K562 (cell line): ENCODE measurements around the gene DERL3. TPM values are rescaled to one million over a fixed set of nuclear protein-coding genes. Genes with fewer than 3 reads are reported as not detected.

Experiments
- BCLAF1 ChIP-seq, 2 experiments: fragments of 450-650 bp in 1 of 2; IDR thresholded peaks; 2 replicates each; pipeline ENCODE4 v1.6.1; 2011 to 2017; ENCODE audit warnings: low read depth in 2 of 2, antibody characterized with exemption in 1 of 2, borderline replicate concordance in 1 of 2, low read length in 1 of 2, mild to moderate bottlenecking in 1 of 2, mixed read lengths in 1 of 2; ENCODE audit not compliant: control insufficient read depth in 1 of 2
- GATAD2A ChIP-seq: fragments of 450-650 bp; IDR thresholded peaks from 2 replicates; pipeline ENCODE4 v1.6.1; 2017
- HES1 ChIP-seq: fragments of 450-650 bp; IDR thresholded peaks from 2 replicates; pipeline ENCODE4 v1.6.1; 2016; ENCODE audit warnings: low read depth, mild to moderate bottlenecking, moderate library complexity
- HMGXB4 ChIP-seq: sonication (generic); formaldehyde crosslinking; IDR thresholded peaks from 2 replicates; pipeline ENCODE4 v1.8.1; 2023; ENCODE audit warnings: mild to moderate bottlenecking, missing genetic modification reagents
- IFI16 ChIP-seq: fragments of 250-450 bp; sonication (Bioruptor Pico); IDR thresholded peaks from 2 replicates; pipeline ENCODE4 v2.1.2; 2022; ENCODE audit warnings: mild to moderate bottlenecking, inconsistent platforms
- LCOR ChIP-seq: sonication (generic); formaldehyde crosslinking; IDR thresholded peaks from 2 replicates; pipeline ENCODE4 v1.8.0; 2022; ENCODE audit warnings: mild to moderate bottlenecking, missing genetic modification reagents
- MCM3 ChIP-seq: fragments of 450-650 bp; IDR thresholded peaks from 2 replicates; pipeline ENCODE4 v1.6.1; 2016
- MEF2A ChIP-seq: IDR thresholded peaks from 2 replicates; pipeline ENCODE4 v1.6.1; 2011; ENCODE audit warnings: low read depth, mild to moderate bottlenecking, low read length, moderate library complexity; ENCODE audit not compliant: control insufficient read depth
- NFE2L1 ChIP-seq: fragments of 450-650 bp; IDR thresholded peaks from 2 replicates; pipeline ENCODE4 v1.6.1; 2016; ENCODE audit warnings: missing genetic modification characterization, low read depth, mild to moderate bottlenecking, missing compliant biosample characterization, moderate library complexity, borderline replicate concordance
- NUFIP1 ChIP-seq: fragments of 450-650 bp; IDR thresholded peaks from 2 replicates; pipeline ENCODE4 v1.6.1; 2018; ENCODE audit not compliant: partially characterized antibody
- RAD21 ChIP-seq, 2 experiments: fragments of 250-450 bp in 1 of 2; fragments of 450-650 bp in 1 of 2; sonication (Bioruptor Pico) in 1 of 2; formaldehyde crosslinking in 1 of 2; IDR thresholded peaks in 1 of 2; conservative IDR thresholded peaks in 1 of 2; 2 replicates each; pipeline versions ENCODE4 v1.4.0 to v1.8.0; 2020 to 2022; ENCODE audit warnings: mild to moderate bottlenecking in 2 of 2, moderate library complexity in 1 of 2
- SFPQ ChIP-seq: fragments of 200-400 bp; formaldehyde crosslinking; IDR thresholded peaks from 2 replicates; pipeline ENCODE4 v1.6.1; 2017; ENCODE audit warnings: mild to moderate bottlenecking, low read depth, low read length, moderate library complexity
- SLC30A9 ChIP-seq: fragments of 250-450 bp; sonication (Bioruptor Pico); IDR thresholded peaks from 2 replicates; pipeline ENCODE4 v1.8.0; 2022; ENCODE audit warnings: mild to moderate bottlenecking, moderate library complexity
- ZNF12 ChIP-seq: sonication (generic); formaldehyde crosslinking; IDR thresholded peaks from 2 replicates; pipeline ENCODE4 v1.4.0; 2020; ENCODE audit warnings: mild to moderate bottlenecking, missing genetic modification reagents
- polyA plus RNA-seq, 8 experiments: library from polyadenylated mRNA; depleted of rRNA in 4 of 8; stranded (reverse) in 5 of 8; unstranded in 3 of 8; fragments of >200 nt; fragmentation: Nextera tagmentation in 2 of 8; fragmentation: Illumina TruSeq in 1 of 8; extraction: Ambion mirVana in 2 of 8; extraction: Trizol in 1 of 8; gene quantifications; 2 replicates each; pipeline versions ENCODE4 v1.2.1 to v1.2.3, GENCODE V29; 2011 to 2014; ENCODE audit warnings: inconsistent platforms in 1 of 8, missing spikeins in 1 of 8
- total RNA-seq, 7 experiments: library from RNA; depleted of rRNA in 6 of 7; stranded (reverse); fragments of >200 nt in 6 of 7; fragmentation: Illumina TruSeq in 2 of 7; extraction: Trizol in 2 of 7; gene quantifications; 2 replicates each; pipeline versions ENCODE4 v1.2.1 to v1.2.3, GENCODE V29; 2011 to 2021; ENCODE audit warnings: low replicate concordance in 1 of 7
- TF ChIP-seq, protein P1 (sequence below): sonication (generic); formaldehyde crosslinking; IDR thresholded peaks from 2 replicates; pipeline ENCODE4 v1.8.1; 2022; ENCODE audit warnings: missing genetic modification reagents

Gene DERL3
- total and polyA plus RNA-seq, 9 of the 15 experiments (the other 6 are each of a cell fraction or from before 2014, with no cell fraction given), result 1.3 to 12.4 (median 4.8) TPM

GRCh38 chr22:23857606-23858483 is 19.0 kb upstream of the DERL3 start, which contains the start of gene SLC2A11 (continued):
- TF ChIP-seq SFPQ, result no peak
- TF ChIP-seq, protein P1, sequence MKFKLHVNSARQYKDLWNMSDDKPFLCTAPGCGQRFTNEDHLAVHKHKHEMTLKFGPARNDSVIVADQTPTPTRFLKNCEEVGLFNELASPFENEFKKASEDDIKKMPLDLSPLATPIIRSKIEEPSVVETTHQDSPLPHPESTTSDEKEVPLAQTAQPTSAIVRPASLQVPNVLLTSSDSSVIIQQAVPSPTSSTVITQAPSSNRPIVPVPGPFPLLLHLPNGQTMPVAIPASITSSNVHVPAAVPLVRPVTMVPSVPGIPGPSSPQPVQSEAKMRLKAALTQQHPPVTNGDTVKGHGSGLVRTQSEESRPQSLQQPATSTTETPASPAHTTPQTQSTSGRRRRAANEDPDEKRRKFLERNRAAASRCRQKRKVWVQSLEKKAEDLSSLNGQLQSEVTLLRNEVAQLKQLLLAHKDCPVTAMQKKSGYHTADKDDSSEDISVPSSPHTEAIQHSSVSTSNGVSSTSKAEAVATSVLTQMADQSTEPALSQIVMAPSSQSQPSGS (CRISPR knock-in tag), result no peak
- no peak for TF ChIP-seq NFE2L1 (tag)
- TF ChIP-seq IFI16, result no peak
- no peak for TF ChIP-seq HES1
- TF ChIP-seq SLC30A9 (CRISPR knock-in tag), result no peak
- TF ChIP-seq NUFIP1, result no peak
- TF ChIP-seq MEF2A, result no peak
- no peak for TF ChIP-seq BCLAF1 (IDR thresholded peaks at IDR 0.05; ENCODE audit: borderline replicate concordance in 1 of 2, control insufficient read depth in 1 of 2, low read depth in 2 of 2, low read length in 1 of 2)
- no peak for TF ChIP-seq GATAD2A
- TF ChIP-seq ZNF12 (CRISPR knock-in tag), result no peak
- no peak for TF ChIP-seq MCM3
- no peak for TF ChIP-seq RAD21 (CRISPR knock-in tag; conservative IDR thresholded peaks at IDR 0.05 in 1 of 2, IDR thresholded peaks at IDR 0.05 in 1 of 2)
- no peak for TF ChIP-seq HMGXB4 (CRISPR knock-in tag)
- 0 out of 2 replicates have a peak, but pooled peaks have one; percentile 42 for TF ChIP-seq LCOR (CRISPR knock-in tag)
